ENCODE measurements around the gene RGS17.

The RGS17 gene

DNA sequence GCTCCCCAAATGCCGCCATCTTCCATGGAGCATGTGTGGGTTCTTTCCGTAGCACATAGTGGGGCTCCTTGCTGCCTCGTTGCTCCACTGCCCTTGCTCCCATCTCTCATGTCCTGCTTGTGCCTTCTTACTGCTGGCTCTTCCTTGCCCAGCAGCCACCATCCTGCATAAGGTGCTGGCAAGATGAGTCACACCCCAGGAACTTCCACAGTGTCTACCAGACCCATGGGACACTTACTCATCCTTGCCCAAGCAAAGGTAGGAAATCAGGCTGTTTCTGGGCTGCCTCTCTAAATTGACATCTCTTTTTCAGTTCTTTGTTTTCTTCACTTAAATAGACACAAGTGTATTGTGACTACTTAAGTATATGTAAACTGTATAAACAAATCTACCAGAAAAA is 39.4 kb upstream of the RGS17 start:
- no peak for TF ChIP-seq ZFP30 (CRISPR knock-in tag; IDR thresholded peaks at IDR 0.05)
- TF ChIP-seq ZNF8 (CRISPR knock-in tag; IDR thresholded peaks at IDR 0.05) = no peak
- TF ChIP-seq ESRRG (CRISPR knock-in tag; IDR thresholded peaks at IDR 0.05) = no peak
- no peak for TF ChIP-seq GLIS3 (CRISPR knock-in tag; IDR thresholded peaks at IDR 0.05)
- TF ChIP-seq SNAI2 (CRISPR knock-in tag; IDR thresholded peaks at IDR 0.05) = no peak
- no peak for TF ChIP-seq RARB (CRISPR knock-in tag; IDR thresholded peaks at IDR 0.05)
- no peak for TF ChIP-seq PATZ1 (CRISPR knock-in tag; IDR thresholded peaks at IDR 0.05; ENCODE audit: borderline replicate concordance)
- no peak for TF ChIP-seq CSRNP3 (CRISPR knock-in tag; IDR thresholded peaks at IDR 0.05)
- no peak for TF ChIP-seq TCF4 (CRISPR knock-in tag; IDR thresholded peaks at IDR 0.05; ENCODE audit: borderline replicate concordance)
- no peak for TF ChIP-seq ARNTL (CRISPR knock-in tag; IDR thresholded peaks at IDR 0.05; ENCODE audit: borderline replicate concordance, low read depth)
- TF ChIP-seq, protein P1, sequence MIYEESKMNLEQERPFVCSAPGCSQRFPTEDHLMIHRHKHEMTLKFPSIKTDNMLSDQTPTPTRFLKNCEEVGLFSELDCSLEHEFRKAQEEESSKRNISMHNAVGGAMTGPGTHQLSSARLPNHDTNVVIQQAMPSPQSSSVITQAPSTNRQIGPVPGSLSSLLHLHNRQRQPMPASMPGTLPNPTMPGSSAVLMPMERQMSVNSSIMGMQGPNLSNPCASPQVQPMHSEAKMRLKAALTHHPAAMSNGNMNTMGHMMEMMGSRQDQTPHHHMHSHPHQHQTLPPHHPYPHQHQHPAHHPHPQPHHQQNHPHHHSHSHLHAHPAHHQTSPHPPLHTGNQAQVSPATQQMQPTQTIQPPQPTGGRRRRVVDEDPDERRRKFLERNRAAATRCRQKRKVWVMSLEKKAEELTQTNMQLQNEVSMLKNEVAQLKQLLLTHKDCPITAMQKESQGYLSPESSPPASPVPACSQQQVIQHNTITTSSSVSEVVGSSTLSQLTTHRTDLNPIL (CRISPR knock-in tag; IDR thresholded peaks at IDR 0.05; ENCODE audit: low read depth) = no peak
- TF ChIP-seq, protein P2, sequence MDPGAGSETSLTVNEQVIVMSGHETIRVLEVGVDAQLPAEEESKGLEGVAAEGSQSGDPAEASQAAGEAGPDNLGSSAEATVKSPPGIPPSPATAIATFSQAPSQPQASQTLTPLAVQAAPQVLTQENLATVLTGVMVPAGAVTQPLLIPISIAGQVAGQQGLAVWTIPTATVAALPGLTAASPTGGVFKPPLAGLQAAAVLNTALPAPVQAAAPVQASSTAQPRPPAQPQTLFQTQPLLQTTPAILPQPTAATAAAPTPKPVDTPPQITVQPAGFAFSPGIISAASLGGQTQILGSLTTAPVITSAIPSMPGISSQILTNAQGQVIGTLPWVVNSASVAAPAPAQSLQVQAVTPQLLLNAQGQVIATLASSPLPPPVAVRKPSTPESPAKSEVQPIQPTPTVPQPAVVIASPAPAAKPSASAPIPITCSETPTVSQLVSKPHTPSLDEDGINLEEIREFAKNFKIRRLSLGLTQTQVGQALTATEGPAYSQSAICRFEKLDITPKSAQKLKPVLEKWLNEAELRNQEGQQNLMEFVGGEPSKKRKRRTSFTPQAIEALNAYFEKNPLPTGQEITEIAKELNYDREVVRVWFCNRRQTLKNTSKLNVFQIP (CRISPR knock-in tag; IDR thresholded peaks at IDR 0.05; ENCODE audit: borderline replicate concordance, low read depth) = no peak
- no peak for TF ChIP-seq OSR1 (CRISPR knock-in tag; IDR thresholded peaks at IDR 0.05)
- no peak for TF ChIP-seq BACH2 (CRISPR knock-in tag; IDR thresholded peaks at IDR 0.05; ENCODE audit: borderline replicate concordance)
- no peak for TF ChIP-seq TOX (CRISPR knock-in tag; IDR thresholded peaks at IDR 0.05; ENCODE audit: borderline replicate concordance)
- no peak for TF ChIP-seq PPARA (CRISPR knock-in tag; IDR thresholded peaks at IDR 0.05; ENCODE audit: borderline replicate concordance)
- no peak for TF ChIP-seq CSDC2 (CRISPR knock-in tag; IDR thresholded peaks at IDR 0.05)
- no peak for TF ChIP-seq ISL1 (CRISPR knock-in tag; IDR thresholded peaks at IDR 0.05)

GRCh38 chr6:153167907-153168306 is 36.8 kb upstream of the RGS17 start:
- TF ChIP-seq ZNF8 (CRISPR knock-in tag; IDR thresholded peaks at IDR 0.05) (no peak), PATZ1 (CRISPR knock-in tag; IDR thresholded peaks at IDR 0.05; ENCODE audit: borderline replicate concordance) (no peak), TOX (CRISPR knock-in tag; IDR thresholded peaks at IDR 0.05; ENCODE audit: borderline replicate concordance) (no peak), SNAI2 (CRISPR knock-in tag; IDR thresholded peaks at IDR 0.05) (no peak), PPARA (CRISPR knock-in tag; IDR thresholded peaks at IDR 0.05; ENCODE audit: borderline replicate concordance) (no peak), ZNF70 (CRISPR knock-in tag; IDR thresholded peaks at IDR 0.05) (no peak), ESRRG (CRISPR knock-in tag; IDR thresholded peaks at IDR 0.05) (no peak), BACH2 (CRISPR knock-in tag; IDR thresholded peaks at IDR 0.05; ENCODE audit: borderline replicate concordance) (no peak), GLIS3 (CRISPR knock-in tag; IDR thresholded peaks at IDR 0.05) (no peak), RARB (CRISPR knock-in tag; IDR thresholded peaks at IDR 0.05) (no peak)
- TF ChIP-seq, protein P2 (CRISPR knock-in tag; IDR thresholded peaks at IDR 0.05; ENCODE audit: borderline replicate concordance, low read depth) = no peak
- ATAC-seq = peak; percentile 29; the same call in 2 of the 3 replicates

More for the DNA sequence above, 39.4 kb upstream of the RGS17 start:
- ATAC-seq = peak; percentile 70; the same call in 2 of the 3 replicates

All from SK-N-SH treated with all-trans-retinoic acid at 6 μM for 48 hours (cell line).